DOHH2 (cell line): ENCODE results near the gene TRIM10.
"Not testable (repeated sequence)": the region's sequence is repeated elsewhere in the genome, so short reads cannot be mapped to it uniquely, and the experiment has no call there.

Source experiments
- H3F3A ChIP-seq: fragments of 200-600 bp; sonication (generic), shearing (Covaris generic); 2 replicates; pipeline ENCODE4 v1.6.0; 2016; ENCODE audit warnings: antibody characterized with exemption, mild to moderate bottlenecking; ENCODE audit not compliant: control insufficient read depth, insufficient read depth
- H3K27ac ChIP-seq: fragments of 200-600 bp; sonication (generic); 2 replicates; pipeline ENCODE4 v1.5.1; 2014; ENCODE audit warnings: low read depth, mild to moderate bottlenecking, low read length, moderate library complexity
- H3K27me3 ChIP-seq: fragments of 200-600 bp; sonication (generic); 2 replicates; pipeline ENCODE4 v1.6.1; 2014; ENCODE audit warnings: mild to moderate bottlenecking, low read length, mixed read lengths; ENCODE audit not compliant: control insufficient read depth
- H3K36me3 ChIP-seq: fragments of 200-600 bp; sonication (generic); 2 replicates; pipeline ENCODE4 v1.6.1; 2014; ENCODE audit warnings: mild to moderate bottlenecking, low read length, moderate library complexity, mixed read lengths; ENCODE audit not compliant: control insufficient read depth
- H3K4me1 ChIP-seq: fragments of 200-600 bp; sonication (generic); 2 replicates; pipeline ENCODE4 v1.6.1; 2014; ENCODE audit warnings: mild to moderate bottlenecking, low read length, mixed read lengths; ENCODE audit not compliant: control insufficient read depth
- H3K4me2 ChIP-seq: fragments of 200-600 bp; sonication (generic); 2 replicates; pipeline ENCODE4 v1.6.0; 2014; ENCODE audit warnings: mild to moderate bottlenecking, low read length, moderate library complexity
- H3K4me3 ChIP-seq: fragments of 200-600 bp; sonication (generic); 2 replicates; pipeline ENCODE4 v1.5.1; 2014; ENCODE audit warnings: mild to moderate bottlenecking, low read length, mixed read lengths
- H3K79me2 ChIP-seq: fragments of 200-600 bp; sonication (generic); 2 replicates; pipeline ENCODE4 v1.6.1; 2014; ENCODE audit warnings: mild to moderate bottlenecking, low read length, mixed read lengths; ENCODE audit not compliant: control insufficient read depth
- H3K9me2 ChIP-seq: fragments of 200-600 bp; sonication (generic); replicated peaks from 2 replicates; pipeline ENCODE4 v1.6.1; 2014; ENCODE audit warnings: mild to moderate bottlenecking, low read length, mixed read lengths; ENCODE audit not compliant: control insufficient read depth
- H3K9me3 ChIP-seq: fragments of 200-600 bp; sonication (generic); 2 replicates; pipeline ENCODE4 v1.6.1; 2014; ENCODE audit warnings: antibody characterized with exemption, low read length, mixed read lengths; ENCODE audit not compliant: control insufficient read depth, insufficient read depth
- H4K20me1 ChIP-seq: fragments of 200-600 bp; sonication (generic); 2 replicates; pipeline ENCODE4 v1.6.0; 2014; ENCODE audit warnings: low read depth, mild to moderate bottlenecking, antibody characterized with exemption, low read length, moderate library complexity; ENCODE audit not compliant: control insufficient read depth, insufficient read depth
- CTCF ChIP-seq: fragments of 200-600 bp; sonication (generic); IDR thresholded peaks from one replicate; pipeline ENCODE4 v1.5.1; 2014; ENCODE audit warnings: antibody characterized with exemption, mild to moderate bottlenecking, low read depth, low read length; ENCODE audit not compliant: poor library complexity, severe bottlenecking
- EZH2phosphoT487 ChIP-seq: fragments of 200-600 bp; sonication (generic); IDR thresholded peaks from 2 replicates; pipeline ENCODE4 v1.6.1; 2017; ENCODE audit warnings: borderline replicate concordance, mild to moderate bottlenecking, antibody characterized with exemption, low read length, moderate library complexity, mixed read lengths

The TRIM10 gene

GRCh38 chr6:30142665-30143064 lies 18.3 kb downstream of the TRIM10 start:
- no peaks in the 10 kb centered on the region for H4K20me1 ChIP-seq
- H3K27me3 ChIP-seq = peaks cover 47% of the 10 kb centered on the region
- no peaks in the 10 kb centered on the region for H3K79me2 ChIP-seq
- no peaks in the 10 kb centered on the region for H3K9me3 ChIP-seq
- H3K27ac ChIP-seq = no peak overlapping the region
- H3K36me3 ChIP-seq = no peaks in the 10 kb centered on the region
- TF ChIP-seq CTCF = no peak
- no peak for TF ChIP-seq EZH2phosphoT487
- no peaks in the 10 kb centered on the region for H3F3A ChIP-seq
- H3K4me2 ChIP-seq = no peak overlapping the region
- no peaks in the 10 kb centered on the region for H3K9me2 ChIP-seq
- no peak overlapping the region for H3K4me3 ChIP-seq
- no peaks in the 10 kb centered on the region for H3K4me1 ChIP-seq

- H3K4me2 ChIP-seq, H3K9me2 ChIP-seq, H3F3A ChIP-seq, H3K4me1 ChIP-seq, H3K79me2 ChIP-seq, H3K36me3 ChIP-seq, H3K9me3 ChIP-seq, H4K20me1 ChIP-seq, H3K4me3 ChIP-seq, H3K27ac ChIP-seq: not testable (repeated sequence)
- H3K27me3 ChIP-seq = peaks cover 54% of the 10 kb centered on the region
These were observed 20.8 kb downstream of the TRIM10 start for GRCh38 chr6:30140240-30140639.

GRCh38 chr6:30136570-30137286 lies 24.3 kb downstream of the TRIM10 start:
- Histone ChIP-seq H3K36me3 (no peaks in the 10 kb centered on the region), H4K20me1 (no peaks in the 10 kb centered on the region), H3F3A (no peaks in the 10 kb centered on the region), H3K4me3 (no peak overlapping the region), H3K27me3 (peaks cover 44% of the 10 kb centered on the region), H3K27ac (no peak overlapping the region), H3K9me2 (no peaks in the 10 kb centered on the region), H3K9me3 (no peaks in the 10 kb centered on the region), H3K79me2 (no peaks in the 10 kb centered on the region), H3K4me1 (peaks cover 7% of the 10 kb centered on the region), H3K4me2 (no peak overlapping the region)
- TF ChIP-seq CTCF (no peak), EZH2phosphoT487 (no peak)

GRCh38 chr6:30135757-30136156 lies 25.3 kb downstream of the TRIM10 start, which contains the start of gene TRIM40:
TSS of gene TRIM40 (plus strand) at chr6:30136140. CDS start at chr6:30137037, 897 bp downstream.
- Histone ChIP-seq H3K27me3 (peaks cover 39% of the 10 kb centered on the region), H3K4me1 (peaks cover 9% of the 10 kb centered on the region), H3K79me2 (no peaks in the 10 kb centered on the region), H3K36me3 (no peaks in the 10 kb centered on the region), H3K9me3 (no peaks in the 10 kb centered on the region), H4K20me1 (no peaks in the 10 kb centered on the region), H3K4me2 (no peak within 1 kb of the TSS), H3F3A (no peaks in the 10 kb centered on the region), H3K27ac (no peak within 1 kb of the TSS), H3K9me2 (no peaks in the 10 kb centered on the region), H3K4me3 (no peak within 1 kb of the TSS)
- no peak for TF ChIP-seq CTCF
- no peak for TF ChIP-seq EZH2phosphoT487
